Activated naive CD8-positive, alpha-beta T cell treated with anti-CD3 and anti-CD28 coated beads for 36 hours (primary cell): ENCODE measurements around the gene SLC9C2. TPM values are rescaled to one million over a fixed set of nuclear protein-coding genes. Genes with fewer than 3 reads are reported as not detected.
"Not testable (repeated sequence)": the region's sequence is repeated elsewhere in the genome, so short reads cannot be mapped to it uniquely, and the experiment has no call there.

ENCODE experiments used
- DNase-seq: peaks from one replicate; pipeline ENCODE4 v3.0.0; 2021
- H3K27ac Mint-ChIP-seq: one replicate; pipeline ENCODE4 v1.8.0; 2022; ENCODE audit warnings: mild to moderate bottlenecking, moderate library complexity, mixed read lengths
- H3K27me3 Mint-ChIP-seq: one replicate; pipeline ENCODE4 v1.8.0; 2022; ENCODE audit warnings: mild to moderate bottlenecking, mixed read lengths
- H3K36me3 Mint-ChIP-seq: one replicate; pipeline ENCODE4 v1.8.0; 2021; ENCODE audit warnings: mild to moderate bottlenecking, mixed read lengths
- H3K4me1 Mint-ChIP-seq: one replicate; pipeline ENCODE4 v1.8.0; 2021; ENCODE audit warnings: mixed read lengths
- H3K4me3 Mint-ChIP-seq: one replicate; pipeline ENCODE4 v1.8.0; 2022; ENCODE audit warnings: mild to moderate bottlenecking, moderate library complexity, mixed read lengths
- H3K9me3 Mint-ChIP-seq: one replicate; pipeline ENCODE4 v1.8.0; 2022; ENCODE audit warnings: mixed read lengths
- total RNA-seq, 2 experiments: library from RNA; stranded (reverse); gene quantifications; one replicate each; pipeline ENCODE4 v1.2.3, GENCODE V29; 2021

Gene SLC9C2, protein sequence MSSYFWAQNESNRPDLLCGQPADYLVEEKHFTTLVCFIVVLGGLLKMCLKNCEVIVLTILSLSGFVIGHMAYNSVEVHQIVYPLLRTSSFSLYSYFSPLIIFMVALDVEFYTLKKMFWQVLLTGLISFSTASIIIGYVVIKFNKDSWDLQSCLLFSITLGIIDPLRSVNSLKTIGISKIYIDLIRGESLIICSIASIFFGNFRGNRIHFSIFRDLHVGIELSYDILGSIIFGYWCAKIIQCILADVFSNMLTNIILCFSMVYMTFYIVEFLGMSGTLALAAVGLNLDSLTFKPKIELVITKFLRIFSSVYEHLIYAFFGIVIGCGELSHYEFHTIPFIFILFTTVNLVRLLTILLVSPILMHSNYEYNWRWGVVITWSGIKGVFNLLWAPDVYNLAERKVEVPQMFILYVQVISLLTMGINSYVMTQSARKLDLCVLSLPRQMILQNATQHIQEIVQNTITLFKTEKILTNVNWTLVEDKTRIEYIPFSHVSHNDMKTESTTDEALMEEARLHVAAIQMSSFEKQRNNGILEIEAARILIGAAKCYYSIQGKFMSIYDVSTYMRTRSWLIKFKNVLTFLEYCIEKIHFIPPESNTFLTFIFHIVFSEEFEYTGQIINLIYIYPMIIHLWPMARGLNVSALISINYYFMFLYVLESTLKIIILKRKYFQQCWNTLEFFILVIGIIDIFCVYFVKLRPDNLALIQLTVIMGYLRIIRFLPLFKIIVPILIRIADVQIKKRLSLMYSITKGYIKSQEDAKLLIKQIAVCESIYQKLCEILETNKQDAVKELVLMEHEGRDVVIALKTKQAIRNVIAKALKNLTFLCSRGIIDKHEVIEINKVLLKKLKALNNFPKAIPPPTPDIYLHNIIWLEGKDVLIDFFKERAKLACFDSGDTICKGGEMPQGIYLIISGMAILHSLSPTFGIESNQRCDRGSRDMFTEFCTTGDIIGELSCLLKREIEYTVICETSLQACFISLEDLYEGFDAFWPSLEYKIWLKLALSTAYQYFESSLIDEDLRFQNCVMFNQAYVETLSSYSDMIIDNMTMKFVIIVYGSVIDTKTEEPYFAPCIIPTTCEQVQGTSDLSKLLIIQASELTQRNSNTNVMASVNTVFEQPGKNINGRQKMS
- total RNA-seq: not detected

DNA sequence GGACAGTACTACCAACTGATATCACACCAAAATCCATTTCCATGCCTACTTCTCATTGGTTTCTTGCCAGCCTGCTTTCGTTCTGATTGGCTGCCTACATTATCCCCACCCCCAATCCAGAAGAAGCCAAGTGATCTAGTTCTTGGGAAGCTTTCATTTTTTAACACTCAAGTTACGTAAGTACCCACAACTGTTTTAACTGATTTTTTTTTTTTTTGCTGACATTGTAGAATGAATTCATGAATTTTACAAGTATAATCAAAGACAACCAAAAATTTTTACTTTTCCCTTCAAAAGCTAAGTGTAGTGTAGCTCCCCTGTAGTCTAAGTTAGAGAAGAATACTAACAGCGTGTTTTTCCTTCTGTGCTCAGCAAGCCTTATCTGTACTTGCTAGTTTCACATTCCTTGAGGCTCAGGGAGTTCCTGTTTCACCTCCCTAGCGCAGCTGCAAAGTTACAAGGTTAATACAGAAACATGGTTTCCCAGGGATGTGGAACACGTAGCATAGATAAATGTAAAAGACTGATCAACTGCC lies at the start of gene SLC9C2:
TSS of gene SLC9C2 (minus strand) at position 17 of the 536 bp plus-strand sequence. CDS start 1,296 bp downstream, outside the sequence.
- no peaks in the 10 kb centered on the region for H3K27me3 Mint-ChIP-seq
- H3K9me3 Mint-ChIP-seq: no peaks in the 10 kb centered on the region
- H3K27ac Mint-ChIP-seq: no peak within 1 kb of the TSS
- H3K4me1 Mint-ChIP-seq: peaks cover 2% of the 10 kb centered on the region
- H3K36me3 Mint-ChIP-seq: no peaks in the 10 kb centered on the region
- no peak within 1 kb of the TSS for H3K4me3 Mint-ChIP-seq
- no peak for DNase-seq

DNA sequence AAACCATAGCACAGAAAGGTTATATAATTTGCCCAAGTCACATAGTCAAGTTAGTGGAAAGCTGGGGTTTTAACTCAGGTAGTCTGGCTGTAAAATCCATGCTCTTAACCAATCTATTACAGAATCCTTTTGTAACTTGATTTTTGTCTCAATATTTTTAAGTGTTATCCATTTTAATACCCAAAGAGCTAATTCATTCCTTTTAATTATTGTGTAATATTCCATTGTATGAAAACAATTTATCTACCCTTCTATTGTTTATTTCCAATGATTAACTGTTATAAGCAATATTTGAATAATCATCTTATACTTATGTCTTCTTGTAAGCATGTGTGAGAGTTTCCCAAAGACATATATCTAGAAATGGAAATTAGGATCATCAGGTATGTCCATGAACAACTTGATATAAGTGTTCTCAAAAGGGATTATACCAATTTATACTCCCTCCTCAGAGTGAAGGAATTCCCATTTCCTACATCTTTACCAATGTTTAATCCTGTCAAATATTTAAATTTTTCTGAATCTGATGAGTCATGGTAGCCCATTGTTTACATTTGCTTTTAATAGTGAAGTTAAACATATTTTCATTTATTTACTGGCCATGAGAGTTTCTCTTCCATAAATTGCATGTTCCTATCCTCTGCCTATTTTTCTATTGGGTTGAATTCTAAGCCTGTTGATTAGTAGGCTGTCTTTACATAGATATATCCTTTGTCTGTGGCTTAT lies 46.2 kb upstream of the SLC9C2 start:
- peaks cover 2% of the 10 kb centered on the region for H3K36me3 Mint-ChIP-seq
- H3K4me3 Mint-ChIP-seq: no peak overlapping the region
- no peak for DNase-seq
- H3K9me3 Mint-ChIP-seq: peaks cover 3% of the 10 kb centered on the region
- no peaks in the 10 kb centered on the region for H3K27me3 Mint-ChIP-seq
- H3K4me1 Mint-ChIP-seq: no peaks in the 10 kb centered on the region
- no peak overlapping the region for H3K27ac Mint-ChIP-seq

DNA sequence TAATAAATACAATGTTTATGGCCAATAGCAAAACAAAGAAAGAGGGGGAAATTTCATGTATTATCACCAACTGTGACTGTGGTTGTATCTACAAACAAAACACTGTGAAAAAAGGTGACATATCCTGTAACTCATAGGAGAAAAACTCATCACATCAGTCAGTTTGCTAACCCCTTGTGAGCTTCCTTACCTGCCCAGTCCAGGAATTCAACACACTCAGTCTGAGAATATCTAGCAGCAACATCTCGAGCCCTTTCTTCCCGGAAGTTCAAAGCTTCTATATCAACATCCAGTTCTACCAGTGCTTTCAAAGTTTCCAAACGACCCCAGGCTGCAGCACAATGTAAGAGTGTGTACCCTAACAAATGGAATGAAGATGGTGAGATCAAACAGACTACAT lies 43.8 kb upstream of the SLC9C2 start:
- H3K4me1 Mint-ChIP-seq: no peaks in the 10 kb centered on the region
- H3K27me3 Mint-ChIP-seq: no peaks in the 10 kb centered on the region
- H3K36me3 Mint-ChIP-seq: no peaks in the 10 kb centered on the region
- H3K9me3 Mint-ChIP-seq: peaks cover 3% of the 10 kb centered on the region
- no peak overlapping the region for H3K4me3 Mint-ChIP-seq
- DNase-seq: no peak
- no peak overlapping the region for H3K27ac Mint-ChIP-seq

DNA sequence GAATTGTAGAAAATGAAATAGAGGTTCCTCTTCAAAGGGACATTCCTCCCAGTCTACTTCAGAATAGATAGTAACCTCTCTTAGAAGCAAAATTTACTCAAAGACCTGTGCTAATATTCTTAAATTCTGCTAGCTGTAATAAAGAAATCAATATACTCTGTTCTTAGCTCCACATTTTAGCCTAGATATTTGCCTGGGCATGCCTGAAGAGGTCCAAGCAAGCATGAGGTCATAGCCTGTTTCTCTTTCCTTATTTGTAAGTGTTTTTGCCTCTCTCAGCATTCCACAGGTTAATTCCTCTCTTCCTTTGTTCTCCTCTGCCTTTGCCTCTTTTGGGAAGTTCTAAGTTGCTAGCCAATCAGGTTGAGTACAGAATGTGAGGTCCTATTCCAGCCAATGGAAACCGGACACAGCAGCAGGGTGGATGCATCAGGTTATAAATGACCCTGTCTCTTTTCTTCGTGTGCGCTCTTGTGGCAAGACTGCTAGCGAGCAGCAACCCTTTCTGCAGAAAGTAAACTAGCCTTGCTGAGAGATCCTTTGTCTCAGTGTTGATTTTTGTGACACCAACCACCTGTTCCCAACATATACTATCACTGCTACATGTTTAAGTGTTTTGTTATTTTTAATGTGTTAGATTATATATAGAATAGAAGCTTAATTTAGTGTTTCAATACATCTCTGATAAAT lies 39.7 kb upstream of the SLC9C2 start:
- H3K4me3 Mint-ChIP-seq, H3K27ac Mint-ChIP-seq, H3K27me3 Mint-ChIP-seq, H3K4me1 Mint-ChIP-seq, H3K9me3 Mint-ChIP-seq, DNase-seq, H3K36me3 Mint-ChIP-seq: not testable (repeated sequence)

DNA sequence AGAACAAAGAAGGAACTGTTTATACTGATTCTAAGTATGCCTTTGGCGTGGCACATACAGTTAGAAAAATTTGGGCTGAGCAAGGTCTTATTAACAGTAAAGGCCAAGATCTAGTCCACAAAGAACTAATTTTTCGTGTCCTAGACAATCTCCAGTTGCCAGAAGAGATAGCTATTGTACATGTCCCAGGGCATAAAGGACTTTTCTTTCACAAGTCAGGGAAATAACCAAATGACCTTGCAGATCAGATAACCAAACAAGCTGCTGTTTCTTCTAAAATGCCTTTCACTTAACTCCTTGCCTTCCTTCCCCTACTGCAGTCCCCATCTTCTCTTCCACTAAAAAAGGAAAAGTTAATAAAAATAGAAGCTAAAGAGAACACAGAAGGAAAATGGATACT lies 36.2 kb upstream of the SLC9C2 start:
- DNase-seq: no peak
- peaks cover 3% of the 10 kb centered on the region for H3K27me3 Mint-ChIP-seq
- no peak overlapping the region for H3K4me3 Mint-ChIP-seq
- peaks cover 1% of the 10 kb centered on the region for H3K36me3 Mint-ChIP-seq
- H3K4me1 Mint-ChIP-seq: no peaks in the 10 kb centered on the region
- H3K27ac Mint-ChIP-seq: no peak overlapping the region
- peaks cover 11% of the 10 kb centered on the region for H3K9me3 Mint-ChIP-seq

DNA sequence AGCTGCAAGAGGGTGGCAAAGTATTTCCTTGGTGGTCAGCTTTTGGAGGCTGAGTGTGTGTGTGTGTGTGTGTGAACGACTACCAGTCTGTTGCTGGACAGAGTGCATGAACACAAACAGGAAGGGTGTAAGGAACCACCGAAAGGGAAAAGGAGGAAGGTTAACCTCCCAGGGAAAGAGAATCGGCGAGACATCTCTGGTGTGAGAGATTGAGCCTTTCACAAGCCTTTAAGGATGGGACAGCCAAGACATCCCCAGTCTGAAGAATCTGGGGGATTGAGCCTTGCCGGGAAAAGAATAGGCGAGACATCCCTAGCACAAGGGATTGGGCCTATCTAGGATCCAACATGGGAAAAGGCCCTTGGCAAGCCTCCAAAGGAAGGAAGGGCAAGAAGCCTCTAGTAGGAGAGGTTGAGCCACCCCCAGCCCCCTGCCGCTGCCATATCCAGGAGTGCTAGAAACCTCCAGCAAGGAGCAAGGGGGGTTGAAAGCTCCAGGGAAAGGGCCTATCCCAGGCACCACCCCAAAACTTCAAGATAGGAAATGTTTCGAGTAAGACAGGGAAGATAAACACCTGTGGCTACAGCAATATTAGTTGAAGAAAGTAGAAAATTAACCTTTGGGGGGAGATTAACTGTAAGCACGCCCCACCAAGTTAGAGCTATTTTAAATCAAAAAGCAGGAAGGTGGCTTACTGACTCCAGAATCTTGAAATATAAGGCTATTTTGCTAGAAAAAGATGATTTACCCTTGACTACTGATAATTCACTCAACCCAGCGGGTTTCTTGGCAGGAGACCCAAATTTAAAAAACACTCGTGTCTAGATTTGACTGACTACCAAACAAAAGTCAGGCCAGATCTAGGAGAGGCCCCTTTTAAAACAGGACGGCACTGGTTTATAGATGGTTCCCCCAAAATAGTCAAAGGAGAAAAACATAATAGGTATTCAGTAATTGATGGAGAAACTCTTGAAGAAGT lies 35.5 kb upstream of the SLC9C2 start:
- no peak overlapping the region for H3K27ac Mint-ChIP-seq

DNA sequence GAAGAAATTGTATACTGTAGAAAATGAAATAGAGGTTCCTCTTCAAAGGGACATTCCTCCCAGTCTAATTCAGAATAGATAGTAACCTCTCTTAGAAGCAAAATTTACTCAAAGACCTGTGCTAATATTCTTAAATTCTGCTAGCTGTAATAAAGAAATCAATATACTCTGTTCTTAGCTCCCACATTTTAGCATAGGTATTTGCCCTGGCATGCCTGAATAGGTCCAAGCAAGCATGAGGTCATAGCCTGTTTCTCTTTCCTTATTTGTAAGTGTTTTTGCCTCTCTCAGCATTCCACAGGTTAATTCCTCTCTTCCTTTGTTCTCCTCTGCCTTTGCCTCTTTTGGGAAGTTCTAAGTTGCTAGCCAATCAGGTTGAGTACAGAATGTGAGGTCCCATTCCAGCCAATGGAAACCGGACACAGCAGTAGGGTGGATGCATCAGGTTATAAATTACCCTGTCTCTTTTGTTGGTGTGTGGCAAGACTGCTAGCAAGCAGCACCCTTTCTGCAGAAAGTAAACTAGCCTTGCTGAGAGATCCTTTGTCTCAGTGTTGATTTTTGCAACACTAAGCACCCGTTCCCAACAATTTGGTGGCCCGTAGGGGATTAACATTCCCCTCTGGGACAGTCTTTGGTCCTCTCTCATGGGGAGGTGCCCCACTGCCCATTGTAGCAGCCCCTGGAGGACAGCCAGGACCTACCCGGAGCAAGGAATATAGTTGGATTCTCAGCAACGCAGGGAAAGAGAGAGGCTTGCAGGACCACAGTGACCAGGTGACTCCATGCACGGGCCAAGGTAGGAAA lies 34.6 kb upstream of the SLC9C2 start:
- not testable (repeated sequence) for H3K4me3 Mint-ChIP-seq, H3K27ac Mint-ChIP-seq, H3K36me3 Mint-ChIP-seq

More for the DNA sequence above, 35.5 kb upstream of the SLC9C2 start:
- H3K4me3 Mint-ChIP-seq: no peak overlapping the region
- peaks cover 11% of the 10 kb centered on the region for H3K9me3 Mint-ChIP-seq
- H3K36me3 Mint-ChIP-seq: peaks cover 1% of the 10 kb centered on the region
- no peaks in the 10 kb centered on the region for H3K4me1 Mint-ChIP-seq
- no peak for DNase-seq
- peaks cover 3% of the 10 kb centered on the region for H3K27me3 Mint-ChIP-seq

DNA sequence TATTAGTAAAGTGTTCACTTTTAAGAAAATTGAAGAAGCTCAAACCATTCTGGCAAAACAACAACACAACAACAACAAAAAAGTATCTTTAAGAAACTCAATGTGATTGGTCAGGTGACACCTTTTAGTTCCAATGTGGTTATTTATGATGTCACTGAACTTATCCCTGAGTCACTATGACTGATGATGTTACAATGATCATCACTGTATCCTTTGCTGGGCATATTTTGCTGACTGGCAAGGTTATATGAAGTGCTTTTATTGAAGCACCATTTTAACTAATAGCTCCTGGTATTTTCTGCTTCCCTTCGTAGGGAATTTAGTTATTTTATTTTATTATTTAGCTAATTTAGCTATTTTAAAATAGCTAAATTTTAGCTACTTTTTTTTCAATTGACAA lies 32.2 kb upstream of the SLC9C2 start, which contains the start of gene TEX50:
TSS of gene TEX50 (plus strand) at position 223 of the 400 bp plus-strand sequence. CDS start 184 bp downstream, outside the sequence.
- peaks cover 11% of the 10 kb centered on the region for H3K9me3 Mint-ChIP-seq
- H3K4me3 Mint-ChIP-seq: no peak within 1 kb of the TSS
- H3K4me1 Mint-ChIP-seq: no peaks in the 10 kb centered on the region
- no peak within 1 kb of the TSS for H3K27ac Mint-ChIP-seq
- H3K36me3 Mint-ChIP-seq: no peaks in the 10 kb centered on the region
- peaks cover 3% of the 10 kb centered on the region for H3K27me3 Mint-ChIP-seq
- no peak for DNase-seq

More for the DNA sequence above, 34.6 kb upstream of the SLC9C2 start:
- DNase-seq, H3K4me1 Mint-ChIP-seq, H3K27me3 Mint-ChIP-seq: not testable (repeated sequence)
- H3K9me3 Mint-ChIP-seq: peaks cover 11% of the 10 kb centered on the region

DNA sequence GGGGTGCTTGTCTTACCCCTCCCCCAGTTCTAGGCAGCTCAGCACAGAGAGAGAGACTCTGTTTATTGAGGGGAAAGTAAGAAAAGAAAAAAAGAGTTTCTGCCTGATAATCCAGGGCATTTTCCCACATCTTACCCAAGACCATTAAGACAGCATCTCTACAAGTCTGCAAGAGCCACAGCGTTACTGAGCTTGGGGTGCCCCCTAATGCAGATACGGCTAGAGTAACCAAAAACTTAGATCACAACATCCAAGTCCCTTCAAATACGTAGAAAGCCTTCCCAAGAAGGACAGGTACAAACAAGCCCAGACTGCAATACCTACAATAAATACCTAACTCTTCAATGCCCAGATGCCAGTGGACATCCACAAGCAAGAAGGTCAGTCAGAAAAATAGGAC lies 26.0 kb upstream of the SLC9C2 start:
- Mint-ChIP-seq H3K4me1 (no peaks in the 10 kb centered on the region), H3K4me3 (no peak overlapping the region), H3K9me3 (no peaks in the 10 kb centered on the region), H3K27me3 (no peaks in the 10 kb centered on the region), H3K27ac (no peak overlapping the region), H3K36me3 (no peaks in the 10 kb centered on the region)
- no peak for DNase-seq

DNA sequence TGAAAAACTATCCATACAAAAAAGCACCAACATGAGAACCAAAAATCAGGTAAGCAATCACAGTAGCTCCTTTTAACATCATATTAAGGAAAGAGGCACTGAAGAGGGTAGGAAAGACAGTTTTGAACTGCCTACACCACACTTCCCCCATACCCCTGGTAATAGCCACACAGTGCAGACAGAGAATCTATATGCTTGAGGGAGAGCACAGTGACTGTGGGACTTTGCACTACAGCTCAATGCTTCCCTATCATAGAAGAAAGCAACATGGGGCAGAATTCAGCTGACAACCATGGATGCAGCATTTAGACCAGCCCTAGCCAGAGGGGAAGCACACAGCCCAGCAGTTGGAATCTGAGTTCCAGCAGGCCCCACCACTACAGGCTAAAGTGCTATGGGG lies 24.4 kb upstream of the SLC9C2 start:
- DNase-seq: no peak
- Mint-ChIP-seq H3K9me3 (peaks cover 2% of the 10 kb centered on the region), H3K27me3 (no peaks in the 10 kb centered on the region), H3K4me1 (no peaks in the 10 kb centered on the region), H3K4me3 (no peak overlapping the region), H3K36me3 (no peaks in the 10 kb centered on the region), H3K27ac (no peak overlapping the region)

DNA sequence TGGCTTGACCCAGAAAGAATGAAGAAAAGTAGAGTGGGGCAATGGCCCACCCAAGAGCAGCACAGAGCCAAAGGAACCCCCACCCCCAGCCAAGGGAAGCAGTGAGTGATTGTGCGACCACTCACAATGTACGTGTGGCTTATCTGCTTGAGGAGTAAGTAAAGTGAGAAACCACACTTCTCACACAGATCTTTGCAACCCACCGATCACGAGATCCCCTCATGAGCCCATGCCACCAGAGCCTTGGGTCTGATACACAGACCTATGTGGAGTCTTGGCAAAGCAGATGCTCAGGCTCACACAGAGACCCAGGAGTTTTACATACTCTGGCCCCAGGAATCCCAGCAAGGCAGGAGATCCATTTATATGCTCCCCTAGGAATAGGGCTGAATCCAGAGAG lies 14.0 kb upstream of the SLC9C2 start:
- H3K27ac Mint-ChIP-seq: no peak overlapping the region
- no peaks in the 10 kb centered on the region for H3K27me3 Mint-ChIP-seq
- H3K9me3 Mint-ChIP-seq: peaks cover 22% of the 10 kb centered on the region
- peaks cover 10% of the 10 kb centered on the region for H3K36me3 Mint-ChIP-seq
- no peak overlapping the region for H3K4me3 Mint-ChIP-seq
- DNase-seq: no peak
- H3K4me1 Mint-ChIP-seq: no peaks in the 10 kb centered on the region

DNA sequence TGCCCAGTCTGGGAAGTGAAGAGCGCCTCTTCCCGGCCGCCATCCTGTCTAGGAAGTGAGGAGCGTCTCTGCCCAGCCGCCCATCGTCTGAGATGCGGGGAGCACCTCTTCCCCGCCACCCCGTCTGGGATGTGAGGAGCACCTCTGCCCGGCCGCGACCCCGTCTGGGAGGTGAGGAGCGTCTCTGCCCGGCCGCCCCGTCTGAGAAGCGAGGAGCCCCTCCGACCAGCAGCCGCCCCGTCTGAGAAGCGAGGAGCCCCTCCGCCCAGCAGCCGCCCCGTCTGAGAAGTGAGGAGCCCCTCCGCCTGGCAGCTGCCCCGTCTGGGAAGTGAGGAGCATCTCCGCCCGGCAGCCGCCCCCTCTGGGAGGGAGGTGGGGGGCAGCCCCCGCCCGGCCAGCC lies 10.2 kb upstream of the SLC9C2 start:
- H3K36me3 Mint-ChIP-seq, H3K27me3 Mint-ChIP-seq, H3K4me1 Mint-ChIP-seq, H3K9me3 Mint-ChIP-seq, H3K27ac Mint-ChIP-seq, H3K4me3 Mint-ChIP-seq, DNase-seq: not testable (repeated sequence)
